HepG2 (cell line): ENCODE measurements around the gene RAB2B. TPM values are rescaled to one million over a fixed set of nuclear protein-coding genes. Genes with fewer than 3 reads are reported as not detected.

Source experiments
- ARHGAP35 ChIP-seq: sonication (generic); formaldehyde crosslinking; IDR thresholded peaks from 2 replicates; pipeline ENCODE4 v1.9.0; 2022; ENCODE audit warnings: mild to moderate bottlenecking, inconsistent platforms, moderate library complexity, missing genetic modification reagents, borderline replicate concordance
- GMEB1 ChIP-seq: sonication (generic); formaldehyde crosslinking; IDR thresholded peaks from 2 replicates; pipeline ENCODE4 v1.5.1; 2020; ENCODE audit warnings: missing genetic modification reagents, mild to moderate bottlenecking, borderline replicate concordance
- HNRNPH1 ChIP-seq: fragments of 200-400 bp; formaldehyde crosslinking; optimal IDR thresholded peaks from 2 replicates; pipeline ENCODE3; 2017; ENCODE audit warnings: mild to moderate bottlenecking, low read depth, low read length
- HNRNPL ChIP-seq: fragments of 200-400 bp; formaldehyde crosslinking; IDR thresholded peaks from 2 replicates; pipeline ENCODE4 v1.6.1; 2017; ENCODE audit warnings: mild to moderate bottlenecking, low read depth, low read length
- MAFF ChIP-seq: IDR thresholded peaks from 2 replicates; pipeline ENCODE4 v1.6.1; 2011; ENCODE audit warnings: low read depth, low read length, improper control_type of control experiment
- MTF1 ChIP-seq: sonication (generic); formaldehyde crosslinking; IDR thresholded peaks from 2 replicates; pipeline ENCODE4 v1.5.0; 2020; ENCODE audit warnings: missing genetic modification reagents
- NFE2 ChIP-seq: sonication (generic); formaldehyde crosslinking; IDR thresholded peaks from 2 replicates; pipeline ENCODE4 v1.4.0; 2020; ENCODE audit warnings: missing genetic modification reagents
- SP1 ChIP-seq, 2 experiments: fragments of 450-650 bp in 1 of 2; sonication (generic) in 1 of 2; formaldehyde crosslinking in 1 of 2; IDR thresholded peaks; 2 replicates each; pipeline versions ENCODE4 v1.4.0 to v1.6.1; 2016 to 2020; ENCODE audit warnings: missing genetic modification reagents in 1 of 2
- STAG1 ChIP-seq: sonication (generic); formaldehyde crosslinking; IDR thresholded peaks from 2 replicates; pipeline ENCODE4 v1.4.0; 2020; ENCODE audit warnings: missing genetic modification reagents
- SUZ12 ChIP-seq: fragments of 150-350 bp; IDR thresholded peaks from 2 replicates; pipeline ENCODE4 v1.6.1; 2014; ENCODE audit warnings: low read depth, low read length
- TOPORS ChIP-seq: sonication (generic); formaldehyde crosslinking; IDR thresholded peaks from 2 replicates; pipeline ENCODE4 v1.8.0; 2023; ENCODE audit warnings: mild to moderate bottlenecking, missing genetic modification reagents
- ZNF296 ChIP-seq: sonication (generic); formaldehyde crosslinking; conservative IDR thresholded peaks from 2 replicates; pipeline ENCODE4 v1.5.0; 2020; ENCODE audit warnings: mild to moderate bottlenecking, missing genetic modification reagents
- ZNF639 ChIP-seq: conservative IDR thresholded peaks from 2 replicates; pipeline ENCODE4 v1.6.1; 2018; ENCODE audit warnings: missing genetic modification reagents
- ZNF672 ChIP-seq: sonication (generic); formaldehyde crosslinking; IDR thresholded peaks from 2 replicates; pipeline ENCODE4 v1.8.1; 2022; ENCODE audit warnings: missing genetic modification reagents
- ZNF839 ChIP-seq: sonication (generic); formaldehyde crosslinking; IDR thresholded peaks from 2 replicates; pipeline ENCODE4 v1.4.0; 2020; ENCODE audit warnings: missing genetic modification reagents, mild to moderate bottlenecking, borderline replicate concordance
- ZNF850 ChIP-seq: sonication (generic); formaldehyde crosslinking; conservative IDR thresholded peaks from 2 replicates; pipeline ENCODE4 v1.9.0; 2021; ENCODE audit warnings: mild to moderate bottlenecking, missing genetic modification reagents
- polyA plus RNA-seq, 8 experiments: library from polyadenylated mRNA; depleted of rRNA in 3 of 8; stranded (reverse) in 7 of 8; unstranded in 1 of 8; fragments of >200 nt; fragmentation: Illumina TruSeq in 4 of 8; extraction: Trizol in 4 of 8; gene quantifications; 2 replicates each; pipeline versions ENCODE4 v1.2.1 to v1.2.3, GENCODE V29; 2011 to 2016; ENCODE audit warnings: low read depth in 4 of 8, missing spikeins in 1 of 8, mixed read lengths in 1 of 8; ENCODE audit not compliant: insufficient read depth in 1 of 8
- total RNA-seq, 5 experiments: library from RNA; depleted of rRNA; stranded (reverse); fragments of >200 nt; fragmentation: Illumina TruSeq; extraction: Trizol; gene quantifications; 2 replicates each; pipeline ENCODE4 v1.2.3, GENCODE V29; 2016; ENCODE audit warnings: low read depth in 1 of 5
- TF ChIP-seq, protein P1 (sequence below): fragments of 450-650 bp; IDR thresholded peaks from 2 replicates; pipeline ENCODE4 v1.6.1; 2016
- TF ChIP-seq, protein P2 (sequence below): IDR thresholded peaks from 2 replicates; pipeline ENCODE4 v1.6.1; 2016; ENCODE audit warnings: mild to moderate bottlenecking, missing biosample characterization, missing genetic modification reagents
- TF ChIP-seq, protein P3 (sequence below): sonication (generic); formaldehyde crosslinking; IDR thresholded peaks from 2 replicates; pipeline ENCODE4 v1.8.0; 2022; ENCODE audit warnings: low read depth, missing genetic modification reagents
- TF ChIP-seq, protein P4 (sequence below): sonication (generic); formaldehyde crosslinking; IDR thresholded peaks from 2 replicates; pipeline ENCODE4 v1.5.0; 2020; ENCODE audit warnings: mild to moderate bottlenecking, missing genetic modification reagents, borderline replicate concordance

Gene RAB2B
- total and polyA plus RNA-seq, 2 of the 13 experiments (the other 11 are each of a cell fraction or from before 2014, with no cell fraction given): 36.0 to 60.6 TPM

- TF ChIP-seq HNRNPH1 (no peak), TOPORS (peak; percentile 7; the same call in 1 of the 2 replicates), ARHGAP35 (CRISPR knock-in tag) (peak; percentile 97), ZNF639 (CRISPR knock-in tag) (no peak; the same call in 1 of the 2 replicates), MAFF (peak; percentile 79), SP1 (IDR thresholded peaks at IDR 0.05) (no peak), SP1 (CRISPR knock-in tag; IDR thresholded peaks at IDR 0.05) (peak; percentile 60; the same call in 1 of the 2 replicates), STAG1 (no peak), GMEB1 (CRISPR knock-in tag) (peak; percentile 83; the same call in 1 of the 2 replicates), MTF1 (CRISPR knock-in tag) (no peak), HNRNPL (peak; percentile 49; the same call in 1 of the 2 replicates), ZNF850 (CRISPR knock-in tag) (no peak), ZNF296 (CRISPR knock-in tag) (peak; percentile 93), SUZ12 (no peak), ZNF839 (no peak), ZNF672 (CRISPR knock-in tag) (no peak), NFE2 (no peak)
- TF ChIP-seq, protein P1, sequence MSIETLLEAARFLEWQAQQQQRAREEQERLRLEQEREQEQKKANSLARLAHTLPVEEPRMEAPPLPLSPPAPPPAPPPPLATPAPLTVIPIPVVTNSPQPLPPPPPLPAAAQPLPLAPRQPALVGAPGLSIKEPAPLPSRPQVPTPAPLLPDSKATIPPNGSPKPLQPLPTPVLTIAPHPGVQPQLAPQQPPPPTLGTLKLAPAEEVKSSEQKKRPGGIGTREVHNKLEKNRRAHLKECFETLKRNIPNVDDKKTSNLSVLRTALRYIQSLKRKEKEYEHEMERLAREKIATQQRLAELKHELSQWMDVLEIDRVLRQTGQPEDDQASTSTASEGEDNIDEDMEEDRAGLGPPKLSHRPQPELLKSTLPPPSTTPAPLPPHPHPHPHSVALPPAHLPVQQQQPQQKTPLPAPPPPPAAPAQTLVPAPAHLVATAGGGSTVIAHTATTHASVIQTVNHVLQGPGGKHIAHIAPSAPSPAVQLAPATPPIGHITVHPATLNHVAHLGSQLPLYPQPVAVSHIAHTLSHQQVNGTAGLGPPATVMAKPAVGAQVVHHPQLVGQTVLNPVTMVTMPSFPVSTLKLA: peak; percentile 83
- TF ChIP-seq, protein P2, sequence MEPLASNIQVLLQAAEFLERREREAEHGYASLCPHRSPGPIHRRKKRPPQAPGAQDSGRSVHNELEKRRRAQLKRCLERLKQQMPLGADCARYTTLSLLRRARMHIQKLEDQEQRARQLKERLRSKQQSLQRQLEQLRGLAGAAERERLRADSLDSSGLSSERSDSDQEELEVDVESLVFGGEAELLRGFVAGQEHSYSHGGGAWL: peak; percentile 97
- TF ChIP-seq, protein P3, sequence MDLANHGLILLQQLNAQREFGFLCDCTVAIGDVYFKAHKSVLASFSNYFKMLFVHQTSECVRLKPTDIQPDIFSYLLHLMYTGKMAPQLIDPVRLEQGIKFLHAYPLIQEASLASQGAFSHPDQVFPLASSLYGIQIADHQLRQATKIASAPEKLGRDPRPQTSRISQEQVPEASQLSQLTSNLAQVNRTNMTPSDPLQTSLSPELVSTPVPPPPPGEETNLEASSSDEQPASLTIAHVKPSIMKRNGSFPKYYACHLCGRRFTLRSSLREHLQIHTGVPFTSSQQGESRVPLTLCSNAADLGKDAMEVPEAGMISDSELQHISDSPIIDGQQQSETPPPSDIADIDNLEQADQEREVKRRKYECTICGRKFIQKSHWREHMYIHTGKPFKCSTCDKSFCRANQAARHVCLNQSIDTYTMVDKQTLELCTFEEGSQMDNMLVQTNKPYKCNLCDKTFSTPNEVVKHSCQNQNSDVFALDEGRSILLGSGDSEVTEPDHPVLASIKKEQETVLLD (CRISPR knock-in tag): 0 out of 2 replicates have a peak, but pooled peaks have one; percentile 21
- TF ChIP-seq, protein P4, sequence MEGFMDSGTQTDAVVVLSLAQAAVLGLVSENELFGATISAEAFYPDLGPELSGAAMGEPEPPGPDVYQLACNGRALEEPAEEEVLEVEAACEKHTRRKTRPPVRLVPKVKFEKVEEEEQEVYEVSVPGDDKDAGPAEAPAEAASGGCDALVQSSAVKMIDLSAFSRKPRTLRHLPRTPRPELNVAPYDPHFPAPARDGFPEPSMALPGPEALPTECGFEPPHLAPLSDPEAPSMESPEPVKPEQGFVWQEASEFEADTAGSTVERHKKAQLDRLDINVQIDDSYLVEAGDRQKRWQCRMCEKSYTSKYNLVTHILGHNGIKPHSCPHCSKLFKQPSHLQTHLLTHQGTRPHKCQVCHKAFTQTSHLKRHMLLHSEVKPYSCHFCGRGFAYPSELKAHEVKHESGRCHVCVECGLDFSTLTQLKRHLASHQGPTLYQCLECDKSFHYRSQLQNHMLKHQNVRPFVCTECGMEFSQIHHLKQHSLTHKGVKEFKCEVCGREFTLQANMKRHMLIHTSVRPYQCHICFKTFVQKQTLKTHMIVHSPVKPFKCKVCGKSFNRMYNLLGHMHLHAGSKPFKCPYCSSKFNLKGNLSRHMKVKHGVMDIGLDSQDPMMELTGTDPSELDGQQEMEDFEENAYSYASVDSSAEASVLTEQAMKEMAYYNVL (CRISPR knock-in tag): peak; percentile 44; the same call in 1 of the 2 replicates
Observed at GRCh38 chr14:21510735-21511657, 34.2 kb upstream of the RAB2B start, which contains the start of gene METTL3 (continued).
